ENCODE measurements around the gene FBXW5.

GRCh38 chr9:136907011-136907914 is 37.3 kb downstream of the FBXW5 start:
- TF ChIP-seq PAX5 (IDR thresholded peaks at IDR 0.05; ENCODE audit: insufficient read depth, low read length, severe bottlenecking) (no peak), POLR2A (IDR thresholded peaks at IDR 0.05; ENCODE audit: low read depth, low read length) (no peak), TAF1 (IDR thresholded peaks at IDR 0.05; ENCODE audit: low read depth, low read length) (no peak), POLR2AphosphoS5 (IDR thresholded peaks at IDR 0.05; ENCODE audit: low read depth, low read length) (no peak)

Measured in GM12891 (cell line).